Skeletal muscle satellite cell (primary cell): Measurements from ENCODE around the gene QRFP. TPM values are rescaled to one million over a fixed set of nuclear protein-coding genes. Genes with fewer than 3 reads are reported as not detected.

Source experiments
- H3K27me3 ChIP-seq: 2 replicates; pipeline ENCODE4 v1.7.0; 2013; ENCODE audit warnings: low read length; ENCODE audit not compliant: control insufficient read depth, insufficient read depth
- H3K36me3 ChIP-seq: 2 replicates; pipeline ENCODE4 v1.7.0; 2013; ENCODE audit warnings: mild to moderate bottlenecking, control low read depth, low read length; ENCODE audit not compliant: insufficient read depth
- H3K4me1 ChIP-seq: 2 replicates; pipeline ENCODE4 v1.7.0; 2013; ENCODE audit warnings: low read length; ENCODE audit not compliant: control insufficient read depth, insufficient read depth
- H3K4me2 ChIP-seq: 2 replicates; pipeline ENCODE4 v1.7.0; 2013; ENCODE audit warnings: mild to moderate bottlenecking, low read length
- H3K4me3 ChIP-seq: 2 replicates; pipeline ENCODE4 v1.7.0; 2013; ENCODE audit warnings: low read length
- H3K9ac ChIP-seq: 2 replicates; pipeline ENCODE4 v1.7.0; 2013; ENCODE audit warnings: mild to moderate bottlenecking, low read depth, low read length, moderate library complexity
- H3K9me3 ChIP-seq: replicated peaks from 2 replicates; pipeline ENCODE4 v1.7.0; 2013; ENCODE audit warnings: mild to moderate bottlenecking, control low read depth, low read length
- total RNA-seq: library from RNA; depleted of rRNA; stranded (reverse); fragments of >200 nt; gene quantifications from 2 replicates; pipeline ENCODE4 v1.2.3, GENCODE V29; 2012; rRNA removed

The QRFP gene, protein sequence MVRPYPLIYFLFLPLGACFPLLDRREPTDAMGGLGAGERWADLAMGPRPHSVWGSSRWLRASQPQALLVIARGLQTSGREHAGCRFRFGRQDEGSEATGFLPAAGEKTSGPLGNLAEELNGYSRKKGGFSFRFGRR
- total RNA-seq, result not detected in 2 replicates

DNA sequence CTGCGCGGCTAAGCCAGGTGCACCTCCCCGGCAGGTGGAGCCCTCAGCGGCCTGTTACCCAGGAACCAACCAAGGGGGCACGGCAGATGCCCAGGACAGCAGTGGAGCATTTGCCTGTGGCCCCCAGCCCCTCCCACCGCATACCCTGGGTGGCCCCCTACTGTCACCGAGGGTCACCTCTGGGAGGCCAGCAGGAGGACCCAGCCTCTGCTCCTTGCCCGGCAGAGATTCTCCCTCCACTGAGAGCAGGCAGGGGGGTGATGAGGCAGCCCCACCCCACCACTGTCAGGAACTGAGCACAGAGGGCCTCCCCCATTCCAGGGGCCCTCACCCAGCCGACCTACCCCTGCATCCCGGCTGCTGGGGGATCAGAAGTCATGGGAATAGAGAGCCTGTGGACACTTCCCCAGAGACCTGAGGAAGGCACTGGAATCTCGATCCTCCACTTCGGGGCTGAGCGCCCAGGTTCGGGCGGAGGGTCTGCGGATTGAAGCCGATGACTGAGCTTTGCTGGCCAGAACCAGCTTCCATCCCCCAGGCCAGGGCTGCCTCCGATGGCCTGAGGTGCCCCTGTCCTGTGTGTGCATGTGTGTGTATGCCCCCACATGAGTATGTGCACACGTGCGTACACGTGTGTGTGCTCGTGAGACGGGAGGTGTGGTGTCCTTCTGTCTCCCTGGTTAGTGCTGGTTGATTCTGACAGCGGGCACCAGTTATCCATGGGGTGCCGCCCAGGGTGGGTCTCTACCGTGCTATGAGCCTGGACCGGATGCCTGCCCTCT is at the start of gene QRFP:
QRFP (minus strand) TSS at position 580 of the 782 bp plus-strand sequence. CDS start 2,974 bp downstream, outside the sequence.
- no peak within 1 kb of the TSS for H3K9ac ChIP-seq
- no peaks in the 10 kb centered on the region for H3K9me3 ChIP-seq
- H3K4me1 ChIP-seq, result peaks cover 4% of the 10 kb centered on the region
- H3K27me3 ChIP-seq, result peaks cover 26% of the 10 kb centered on the region
- peaks cover 31% of the 10 kb centered on the region for H3K36me3 ChIP-seq
- H3K4me3 ChIP-seq, result no peak within 1 kb of the TSS
- H3K4me2 ChIP-seq, result no peak within 1 kb of the TSS

DNA sequence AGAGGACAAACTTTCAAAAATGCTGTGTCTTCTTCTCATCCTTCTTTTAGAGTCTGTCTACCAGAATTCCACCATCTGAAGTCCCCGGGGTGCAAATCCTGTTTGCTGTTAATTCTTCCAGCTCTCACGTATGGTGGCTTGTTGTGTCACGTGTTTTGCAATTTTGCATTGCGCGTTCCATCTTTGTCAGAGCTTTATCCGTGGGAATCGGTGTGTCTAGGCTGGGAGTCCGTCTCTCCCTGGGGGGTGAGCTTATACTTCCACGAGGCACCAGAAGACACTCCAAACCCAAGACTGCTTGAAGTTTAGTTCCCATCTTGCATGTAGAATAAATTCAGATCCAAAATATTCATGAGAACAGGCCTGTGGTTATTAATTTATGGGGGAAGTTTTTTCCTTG is 48.6 kb upstream of the QRFP start:
- Histone ChIP-seq H3K36me3 (no peaks in the 10 kb centered on the region), H3K4me1 (peaks cover 12% of the 10 kb centered on the region), H3K27me3 (peaks cover 63% of the 10 kb centered on the region), H3K4me2 (no peak overlapping the region), H3K4me3 (no peak overlapping the region), H3K9me3 (no peaks in the 10 kb centered on the region), H3K9ac (no peak overlapping the region)

DNA sequence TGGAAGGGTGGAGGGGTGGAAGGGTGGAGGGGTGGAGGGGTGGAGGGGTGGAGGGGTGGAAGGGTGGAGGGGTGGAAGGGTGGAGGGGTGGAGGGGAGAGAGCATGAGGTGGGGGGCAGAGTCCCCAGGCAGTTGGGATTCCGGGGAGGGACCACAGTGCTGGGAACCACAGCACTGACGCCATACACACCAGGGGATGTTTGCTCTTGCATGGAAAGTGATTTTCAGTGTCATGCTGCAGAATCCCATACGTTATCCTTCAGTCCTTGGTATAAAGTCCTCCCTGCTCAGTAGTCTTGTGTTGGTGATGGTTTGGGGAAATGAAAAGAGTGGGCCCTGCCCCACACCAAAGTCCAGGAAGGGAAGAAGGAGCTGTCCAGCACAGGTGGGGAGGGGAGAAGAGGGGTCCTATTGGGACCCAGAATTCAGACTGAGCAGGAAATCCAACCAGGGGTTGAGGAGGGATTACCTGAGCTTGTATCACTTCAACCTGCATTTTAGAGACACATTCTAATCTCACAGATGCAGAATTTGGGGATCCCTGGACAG is 48.0 kb upstream of the QRFP start:
- H3K4me1 ChIP-seq, result peaks cover 12% of the 10 kb centered on the region
- peaks cover 63% of the 10 kb centered on the region for H3K27me3 ChIP-seq
- no peaks in the 10 kb centered on the region for H3K36me3 ChIP-seq
- no peak overlapping the region for H3K9ac ChIP-seq
- no peak overlapping the region for H3K4me2 ChIP-seq
- H3K4me3 ChIP-seq, result no peak overlapping the region
- no peaks in the 10 kb centered on the region for H3K9me3 ChIP-seq

DNA sequence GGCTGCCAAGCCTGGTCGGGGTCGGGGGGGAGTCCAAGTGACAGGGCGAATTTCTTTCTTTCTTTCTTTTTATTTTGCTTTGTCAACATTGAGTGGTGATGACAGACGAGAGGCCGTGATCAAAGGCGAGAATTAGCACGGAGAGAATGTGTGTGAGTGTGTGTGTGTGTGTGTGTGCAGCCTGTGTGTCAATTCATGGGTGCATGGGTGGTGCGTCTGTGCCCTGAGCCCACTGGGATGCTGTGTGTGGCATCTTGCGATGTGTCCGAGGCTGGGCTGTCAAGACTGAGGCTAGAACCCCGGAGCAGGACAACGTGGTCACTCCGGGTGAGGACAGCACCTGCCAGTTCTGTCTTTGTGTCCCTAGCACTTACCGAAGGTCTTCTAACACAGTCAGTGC is 47.2 kb upstream of the QRFP start:
- H3K9ac ChIP-seq, result no peak overlapping the region
- H3K4me3 ChIP-seq, result no peak overlapping the region
- peaks cover 19% of the 10 kb centered on the region for H3K4me1 ChIP-seq
- H3K27me3 ChIP-seq, result peaks cover 66% of the 10 kb centered on the region
- no peaks in the 10 kb centered on the region for H3K36me3 ChIP-seq
- H3K9me3 ChIP-seq, result no peaks in the 10 kb centered on the region
- H3K4me2 ChIP-seq, result no peak overlapping the region

DNA sequence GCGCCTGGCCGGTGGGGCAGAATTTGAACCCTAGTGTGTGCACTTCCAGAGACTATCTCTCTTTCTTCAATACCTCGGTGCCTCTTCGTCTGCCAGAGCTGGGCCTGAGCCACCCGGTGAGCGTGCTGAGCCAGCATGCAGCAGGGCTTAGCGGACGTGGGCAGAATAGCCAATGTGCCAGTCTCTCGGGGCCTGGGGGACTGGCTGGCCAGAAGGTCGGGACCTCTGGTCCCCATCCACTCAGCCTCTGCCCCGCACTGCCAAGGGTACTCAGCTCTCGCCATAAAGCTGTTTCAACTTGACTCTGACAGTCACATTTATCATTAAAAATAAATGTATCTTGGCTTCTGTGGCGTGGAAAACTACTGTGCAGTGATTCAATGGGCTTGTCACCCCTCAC is 46.6 kb upstream of the QRFP start:
- Histone ChIP-seq H3K4me1 (peaks cover 19% of the 10 kb centered on the region), H3K4me2 (no peak overlapping the region), H3K36me3 (no peaks in the 10 kb centered on the region), H3K9ac (no peak overlapping the region), H3K9me3 (no peaks in the 10 kb centered on the region), H3K4me3 (no peak overlapping the region), H3K27me3 (peaks cover 64% of the 10 kb centered on the region)

DNA sequence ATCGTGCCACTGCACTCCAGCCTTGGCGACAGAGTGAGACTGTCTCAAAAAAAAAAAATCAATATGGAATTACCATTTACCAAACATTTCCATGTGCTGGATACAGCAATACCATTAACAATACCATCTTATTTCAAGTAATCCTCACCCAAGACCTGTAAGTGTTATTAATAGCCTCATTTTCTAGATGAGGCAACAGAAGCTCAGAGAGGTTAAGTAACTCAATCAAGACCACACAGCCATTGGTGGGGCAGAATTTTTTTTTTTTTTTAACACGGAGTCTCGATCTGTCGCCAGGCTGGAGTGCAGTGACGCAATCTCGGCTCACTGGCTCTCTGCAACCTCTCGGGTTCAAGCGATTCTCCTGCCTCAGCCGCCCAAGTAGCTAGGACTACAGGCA is 46.1 kb upstream of the QRFP start:
- Histone ChIP-seq H3K9me3 (no peaks in the 10 kb centered on the region), H3K27me3 (peaks cover 66% of the 10 kb centered on the region), H3K4me2 (no peak overlapping the region), H3K36me3 (no peaks in the 10 kb centered on the region), H3K4me3 (no peak overlapping the region), H3K9ac (no peak overlapping the region), H3K4me1 (peaks cover 19% of the 10 kb centered on the region)

DNA sequence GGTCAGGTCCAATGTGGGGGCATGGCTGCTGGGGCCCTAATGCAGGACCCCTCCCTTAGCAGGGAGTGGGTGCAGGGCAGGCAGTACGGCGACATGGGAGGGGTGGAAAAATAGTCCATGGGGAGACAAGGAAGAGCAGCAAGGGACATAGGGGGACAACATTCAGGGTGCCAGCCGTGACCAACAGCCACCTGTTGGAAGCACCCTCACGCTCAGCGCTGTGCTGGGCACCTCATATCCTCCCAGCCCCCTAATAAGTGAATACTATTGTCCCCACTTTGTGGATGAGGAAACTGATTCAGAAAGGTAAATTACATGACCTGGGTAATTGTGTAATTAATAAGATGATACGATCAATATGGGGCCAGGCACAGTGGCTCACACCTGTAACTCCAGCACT is 45.5 kb upstream of the QRFP start:
- Histone ChIP-seq H3K4me3 (no peak overlapping the region), H3K27me3 (peaks cover 67% of the 10 kb centered on the region), H3K36me3 (no peaks in the 10 kb centered on the region), H3K9me3 (no peaks in the 10 kb centered on the region), H3K4me2 (no peak overlapping the region), H3K9ac (no peak overlapping the region), H3K4me1 (peaks cover 17% of the 10 kb centered on the region)

DNA sequence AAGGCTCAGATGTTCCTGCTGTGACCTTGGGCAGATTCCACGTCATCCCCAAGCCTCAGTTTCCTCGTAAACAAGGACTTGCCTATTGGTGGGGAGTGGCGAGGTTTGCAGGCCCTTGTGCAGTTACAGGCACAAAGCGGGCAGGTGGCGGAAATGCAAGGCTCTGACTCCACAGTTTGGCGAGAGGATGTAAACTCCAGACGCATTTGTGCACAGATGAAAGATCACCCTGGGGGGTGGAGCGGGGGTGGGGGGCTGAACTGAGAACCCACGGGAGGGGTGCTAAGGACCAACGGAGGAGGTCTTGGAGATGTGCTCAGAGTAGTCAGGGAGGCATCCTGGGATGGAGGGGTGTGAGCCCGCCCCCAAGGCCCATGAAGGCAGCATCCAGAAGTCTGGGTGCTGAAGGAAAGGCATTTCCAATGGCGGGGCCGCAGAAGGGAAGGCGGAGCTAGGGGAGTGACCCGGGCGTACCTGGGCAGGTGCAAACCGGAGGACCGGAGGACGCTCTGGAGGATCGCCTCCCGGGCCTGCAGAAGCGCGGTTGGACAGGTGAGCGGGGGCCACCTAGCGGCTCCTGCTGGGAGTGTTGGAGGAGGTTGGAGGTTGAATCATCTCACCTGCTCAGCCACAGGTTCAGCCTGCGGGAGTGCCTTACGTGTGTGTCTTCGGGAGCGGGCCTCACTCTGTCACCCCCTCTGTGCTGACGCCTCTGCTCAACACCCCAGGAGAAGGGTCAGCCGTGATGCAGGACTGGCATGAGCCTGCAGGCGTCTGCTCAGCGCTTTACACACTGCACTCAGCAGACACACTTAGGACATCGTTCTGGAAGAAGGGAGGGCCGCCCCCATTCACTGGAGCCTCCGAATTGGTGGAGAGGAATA is 44.3 kb upstream of the QRFP start:
- Histone ChIP-seq H3K36me3 (no peaks in the 10 kb centered on the region), H3K4me3 (no peak overlapping the region), H3K4me2 (no peak overlapping the region), H3K27me3 (peaks cover 63% of the 10 kb centered on the region), H3K4me1 (peaks cover 22% of the 10 kb centered on the region), H3K9me3 (no peaks in the 10 kb centered on the region), H3K9ac (no peak overlapping the region)

DNA sequence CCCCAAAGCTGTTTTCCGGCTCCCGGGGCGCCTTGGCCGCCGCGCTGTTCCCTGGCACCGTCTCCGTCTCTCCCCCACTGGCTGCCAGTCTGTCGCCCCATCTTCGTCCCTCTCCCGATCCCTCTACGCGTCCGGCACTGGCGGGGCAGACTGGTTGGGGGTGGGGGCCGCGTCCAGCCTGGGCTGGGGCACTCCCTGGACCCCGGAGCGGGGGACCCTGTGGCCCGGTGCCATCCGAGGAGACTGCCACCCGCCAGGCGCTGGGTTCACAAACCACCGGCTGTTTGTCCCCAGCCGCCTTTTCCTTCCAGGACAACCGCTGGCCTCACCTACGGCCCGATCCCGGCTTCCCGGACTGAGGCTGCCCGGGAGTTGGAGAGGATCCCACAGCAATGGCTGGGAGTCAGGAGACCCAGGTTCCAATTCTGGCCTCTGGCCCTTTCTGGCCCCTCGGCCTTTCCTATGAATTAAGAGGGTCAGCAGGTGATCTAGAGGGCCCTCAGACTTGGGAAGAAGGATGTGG is 43.5 kb upstream of the QRFP start:
- no peak overlapping the region for H3K4me3 ChIP-seq
- no peak overlapping the region for H3K4me2 ChIP-seq
- H3K27me3 ChIP-seq, result peaks cover 61% of the 10 kb centered on the region
- no peak overlapping the region for H3K9ac ChIP-seq
- H3K9me3 ChIP-seq, result no peaks in the 10 kb centered on the region
- peaks cover 23% of the 10 kb centered on the region for H3K4me1 ChIP-seq
- H3K36me3 ChIP-seq, result no peaks in the 10 kb centered on the region

DNA sequence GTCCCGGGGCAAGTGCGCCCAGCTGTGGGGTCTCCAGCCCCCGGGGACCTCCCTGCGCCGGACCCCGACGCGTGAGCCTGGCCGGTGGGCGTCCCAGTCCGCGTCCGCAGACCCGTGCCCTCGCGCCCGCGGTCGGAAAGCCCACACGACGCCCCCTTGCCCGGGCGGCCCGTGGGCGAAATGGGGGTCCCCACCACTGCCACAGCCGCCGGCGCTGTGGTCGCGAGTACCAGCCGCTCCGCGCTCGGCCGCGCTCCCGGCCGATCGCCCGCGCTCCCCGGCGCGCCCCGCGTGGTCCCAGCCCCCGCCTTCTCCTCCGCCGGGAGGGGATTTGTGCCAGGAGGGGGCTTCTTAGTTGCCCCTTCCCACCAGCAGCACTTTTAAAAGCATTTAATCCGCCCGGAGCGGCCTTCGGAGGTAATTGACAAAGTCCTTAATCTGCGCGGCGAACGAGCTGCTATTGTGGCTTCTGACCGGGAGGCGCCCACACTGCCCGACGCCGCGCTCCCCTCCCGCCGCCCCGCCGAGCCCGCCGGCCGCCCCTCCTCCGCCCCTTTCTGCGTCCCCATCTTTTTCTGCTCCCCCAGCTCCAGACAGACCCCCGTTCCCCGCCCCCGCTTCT is 42.9 kb upstream of the QRFP start:
- no peaks in the 10 kb centered on the region for H3K36me3 ChIP-seq
- peaks cover 23% of the 10 kb centered on the region for H3K4me1 ChIP-seq
- H3K9me3 ChIP-seq, result no peaks in the 10 kb centered on the region
- peaks cover 56% of the 10 kb centered on the region for H3K27me3 ChIP-seq
- no peak overlapping the region for H3K9ac ChIP-seq
- peak overlapping the region; percentile 72 for H3K4me3 ChIP-seq
- peak overlapping the region; percentile 95 for H3K4me2 ChIP-seq
